Measurements from ENCODE around the gene MSRB1.

GRCh38 chr16:1959269-1960039 lies 16.5 kb upstream of the MSRB1 start, which contains the start of gene NDUFB10:
- TF ChIP-seq CTCF (IDR thresholded peaks at IDR 0.05) (peak; percentile 50 to 92 (median 76)), POLR2A (IDR thresholded peaks at IDR 0.05) (peak; percentile 89 to 99)
